Activated naive CD4-positive, alpha-beta T cell treated with anti-CD3 and anti-CD28 coated beads, Interleukin-2, amount 50 U/mL, for 72 hours (primary cell): ENCODE results near the gene PRRC2B. TPM values are rescaled to one million over a fixed set of nuclear protein-coding genes. Genes with fewer than 3 reads are reported as not detected.
"Not testable (repeated sequence)": the region's sequence is repeated elsewhere in the genome, so short reads cannot be mapped to it uniquely, and the experiment has no call there.

Experiments
- ATAC-seq, 2 donors: fragments of 150-1000 bp; cut with Tn5 transposase; 2 replicates each; pipeline ENCODE4 v1.10.0; 2021; ENCODE audit warnings: mild to moderate bottlenecking in 2 of 2, moderate library complexity in 2 of 2
- DNase-seq, 2 donors: peaks; one replicate each; pipeline ENCODE4 v3.0.0; 2021 to 2022; ENCODE audit warnings: low spot score in 2 of 2
- H3K27ac Mint-ChIP-seq, 2 donors: one replicate each; pipeline ENCODE4 v1.8.0; 2022; ENCODE audit warnings: mild to moderate bottlenecking in 2 of 2, mixed read lengths in 2 of 2
- H3K36me3 Mint-ChIP-seq, 2 donors: one replicate each; pipeline ENCODE4 v1.8.0; 2022; ENCODE audit warnings: mixed read lengths in 2 of 2
- H3K9me3 Mint-ChIP-seq, 2 donors: one replicate each; pipeline ENCODE4 v1.8.0; 2022; ENCODE audit warnings: mixed read lengths in 2 of 2
- total RNA-seq, 2 donors: library from RNA; stranded (reverse); gene quantifications; one replicate each; pipeline ENCODE4 v1.2.3, GENCODE V29; 2022

The PRRC2B gene
- total RNA-seq, 2 donors from 2014 or later, result 138 to 160 TPM

GRCh38 chr9:131374638-131375037, 19.2 kb upstream of the PRRC2B start:
- not testable (repeated sequence) for DNase-seq, H3K27ac Mint-ChIP-seq, H3K36me3 Mint-ChIP-seq, H3K9me3 Mint-ChIP-seq, ATAC-seq

GRCh38 chr9:131379056-131379455, 14.8 kb upstream of the PRRC2B start:
- Mint-ChIP-seq H3K27ac (no peak overlapping the region), H3K36me3 (no peaks in the 10 kb centered on the region), H3K9me3 (no peaks in the 10 kb centered on the region)
- DNase-seq (no peak), ATAC-seq (no peak)

- no peaks in the 10 kb centered on the region for H3K36me3 Mint-ChIP-seq
- no peaks in the 10 kb centered on the region for H3K9me3 Mint-ChIP-seq
- ATAC-seq (no peak), DNase-seq (no peak)
- no peak overlapping the region for H3K27ac Mint-ChIP-seq
Measured at GRCh38 chr9:131382850-131383729, 10.8 kb upstream of the PRRC2B start.

GRCh38 chr9:131385296-131385695, 8.6 kb upstream of the PRRC2B start:
- DNase-seq, result no peak
- no peak for ATAC-seq
- H3K36me3 Mint-ChIP-seq, result no peaks in the 10 kb centered on the region
- H3K9me3 Mint-ChIP-seq, result no peaks in the 10 kb centered on the region
- no peak overlapping the region for H3K27ac Mint-ChIP-seq

GRCh38 chr9:131386281-131386680, 7.6 kb upstream of the PRRC2B start:
- ATAC-seq (no peak), DNase-seq (no peak)
- no peak overlapping the region for H3K27ac Mint-ChIP-seq
- H3K36me3 Mint-ChIP-seq, result no peaks in the 10 kb centered on the region
- H3K9me3 Mint-ChIP-seq, result no peaks in the 10 kb centered on the region

GRCh38 chr9:131387394-131387793, 6.5 kb upstream of the PRRC2B start:
- ATAC-seq, result no peak
- no peaks in the 10 kb centered on the region for H3K9me3 Mint-ChIP-seq
- no peak overlapping the region for H3K27ac Mint-ChIP-seq
- H3K36me3 Mint-ChIP-seq, result no peaks in the 10 kb centered on the region
- no peak for DNase-seq

DNA sequence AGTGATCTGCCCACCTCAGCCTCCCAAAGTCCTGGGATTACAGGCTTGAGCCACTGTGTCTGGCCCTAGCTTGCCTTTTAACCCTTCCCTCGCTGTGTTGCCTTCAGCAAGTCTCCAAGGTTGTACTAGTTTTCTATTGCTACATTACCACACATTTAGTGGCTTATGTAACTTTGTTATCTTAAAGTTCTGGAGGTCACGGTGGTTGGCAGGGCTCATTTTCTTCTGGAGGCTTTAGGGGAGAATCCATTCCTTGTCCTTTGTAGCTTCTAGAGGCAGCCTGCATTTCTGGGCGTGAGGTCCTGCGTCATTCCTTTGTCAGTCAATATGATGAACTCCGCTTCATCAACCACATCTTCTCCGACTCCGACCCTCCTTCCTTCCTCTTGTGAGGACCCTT, 2.9 kb upstream of the PRRC2B start:
- ATAC-seq (no peak), DNase-seq (no peak)
- peaks cover 7 to 8% of the 10 kb centered on the region in 2 donors for H3K36me3 Mint-ChIP-seq
- no peak overlapping the region for H3K27ac Mint-ChIP-seq
- no peaks in the 10 kb centered on the region for H3K9me3 Mint-ChIP-seq

GRCh38 chr9:131391504-131391903, 2.4 kb upstream of the PRRC2B start:
- ATAC-seq (no peak), DNase-seq (no peak)
- no peak overlapping the region for H3K27ac Mint-ChIP-seq
- H3K9me3 Mint-ChIP-seq, result no peaks in the 10 kb centered on the region
- H3K36me3 Mint-ChIP-seq, result peaks cover 7 to 8% of the 10 kb centered on the region in 2 donors

- peaks cover 8 to 13% of the 10 kb centered on the region in 2 donors for H3K36me3 Mint-ChIP-seq
- peak overlapping the region; percentile 94 to 97 for H3K27ac Mint-ChIP-seq
- peak; percentile 67 to 68 for DNase-seq
- no peaks in the 10 kb centered on the region for H3K9me3 Mint-ChIP-seq
- peak; percentile 29 to 30 for ATAC-seq
Measured at GRCh38 chr9:131394464-131395156, 724 bp downstream of the PRRC2B start.

- no peaks in the 10 kb centered on the region for H3K9me3 Mint-ChIP-seq
- H3K27ac Mint-ChIP-seq, result peak overlapping the region; percentile 94 to 97
- DNase-seq (peak; percentile 72 to 86), ATAC-seq (peak; percentile 78 to 86)
- H3K36me3 Mint-ChIP-seq, result peaks cover 8 to 13% of the 10 kb centered on the region in 2 donors
Measured at GRCh38 chr9:131395157-131396098, 1.5 kb downstream of the PRRC2B start.

GRCh38 chr9:131396099-131396479, 2.2 kb downstream of the PRRC2B start:
- DNase-seq, ATAC-seq, H3K9me3 Mint-ChIP-seq: not testable (repeated sequence)
- peak overlapping the region; percentile 63 to 94 for H3K27ac Mint-ChIP-seq
- peaks cover 8 to 16% of the 10 kb centered on the region in 2 donors for H3K36me3 Mint-ChIP-seq

- H3K36me3 Mint-ChIP-seq, result peaks cover 8 to 18% of the 10 kb centered on the region in 2 donors
- no peaks in the 10 kb centered on the region for H3K9me3 Mint-ChIP-seq
- peak overlapping the region; percentile 63 to 94 for H3K27ac Mint-ChIP-seq
- DNase-seq (no peak), ATAC-seq (no peak)
Measured at GRCh38 chr9:131396626-131397025, 2.7 kb downstream of the PRRC2B start.

DNA sequence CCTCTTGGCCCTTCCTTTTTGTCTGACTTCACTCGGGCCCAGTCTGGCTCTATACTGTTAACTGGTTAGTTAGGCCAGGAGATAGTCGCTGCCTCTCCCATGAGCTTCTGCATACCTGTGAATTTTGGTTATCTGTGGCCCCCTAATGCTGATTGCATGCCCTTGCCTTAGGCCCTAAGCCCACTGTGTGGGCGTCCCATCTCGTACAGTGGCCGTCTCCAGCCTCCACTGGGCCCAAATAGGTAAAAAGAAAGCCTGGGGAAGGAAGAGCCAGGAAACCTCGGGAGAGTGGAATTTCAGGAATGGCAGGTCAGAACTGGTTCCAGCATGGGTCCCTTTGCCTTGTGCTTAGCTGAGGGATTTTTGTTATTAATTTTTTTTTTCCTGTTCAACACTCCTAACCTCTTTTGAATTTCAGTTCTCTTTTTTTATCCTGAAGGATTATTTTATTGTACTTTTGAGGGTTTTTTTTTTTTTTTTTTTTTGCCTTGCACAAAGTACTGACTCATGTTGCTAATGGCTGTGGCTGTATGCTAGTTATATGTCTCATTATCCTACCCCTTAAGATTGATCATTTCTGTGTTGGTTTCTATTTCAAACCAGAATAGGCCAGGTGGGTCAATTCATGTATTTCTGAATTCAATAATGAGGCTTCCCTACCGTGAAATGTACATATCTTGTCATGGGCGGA, 3.4 kb downstream of the PRRC2B start:
- no peak for ATAC-seq

DNA sequence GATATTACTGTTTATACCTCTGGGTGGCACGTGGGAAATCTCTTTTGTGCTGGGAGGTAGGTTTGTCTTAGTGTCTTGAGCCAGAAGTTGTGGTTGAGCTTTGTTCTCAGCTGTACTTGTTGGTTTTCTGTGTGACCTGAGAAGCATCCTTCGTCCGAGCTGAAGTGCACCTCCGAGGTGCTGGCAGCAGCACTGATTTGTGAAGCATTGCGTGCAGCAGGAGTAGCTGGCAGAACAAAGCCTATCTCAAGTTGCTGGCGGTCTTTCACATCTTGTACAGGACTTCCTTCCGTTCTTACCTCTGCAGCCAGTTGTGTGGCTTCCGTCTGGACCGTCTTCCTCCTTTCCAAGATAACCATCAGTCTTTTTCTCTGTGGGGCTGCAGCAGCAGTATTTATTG, 4.3 kb downstream of the PRRC2B start:
- ATAC-seq, result peak; percentile 10 to 33

More for the DNA sequence above, 3.4 kb downstream of the PRRC2B start:
- H3K27ac Mint-ChIP-seq, result peak overlapping the region; percentile 91 to 94
- H3K36me3 Mint-ChIP-seq, result peaks cover 8 to 18% of the 10 kb centered on the region in 2 donors
- DNase-seq, result no peak
- no peaks in the 10 kb centered on the region for H3K9me3 Mint-ChIP-seq

DNA sequence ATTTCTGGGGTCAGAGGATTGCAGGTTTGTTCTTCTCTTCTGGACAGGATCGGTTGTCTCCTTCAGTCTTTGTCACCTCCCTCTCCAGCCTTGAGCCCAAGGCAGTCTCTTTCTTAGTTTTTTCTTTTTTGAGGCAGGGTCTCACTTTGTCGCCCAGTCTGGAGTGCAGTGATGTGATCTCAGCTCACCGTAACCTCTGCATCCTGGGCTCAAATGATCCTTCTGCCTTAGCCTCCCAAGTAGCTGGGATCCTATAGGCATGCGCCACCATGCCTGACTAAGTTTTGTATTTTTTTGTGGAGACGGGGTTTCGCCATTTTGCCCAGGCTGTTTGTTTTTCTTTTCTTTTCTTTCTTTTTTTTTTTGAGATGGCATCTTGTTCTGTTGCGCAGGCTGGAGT, 6.1 kb downstream of the PRRC2B start:
- ATAC-seq (no peak), DNase-seq (no peak)
- Mint-ChIP-seq H3K9me3 (no peaks in the 10 kb centered on the region), H3K27ac (peak overlapping the region; percentile 69 to 79), H3K36me3 (peaks cover 7 to 17% of the 10 kb centered on the region in 2 donors)

More for the DNA sequence above, 4.3 kb downstream of the PRRC2B start:
- DNase-seq, result peak; percentile 46 to 71
- Mint-ChIP-seq H3K9me3 (no peaks in the 10 kb centered on the region), H3K36me3 (peaks cover 8 to 18% of the 10 kb centered on the region in 2 donors), H3K27ac (peak overlapping the region; percentile 91 to 94)

DNA sequence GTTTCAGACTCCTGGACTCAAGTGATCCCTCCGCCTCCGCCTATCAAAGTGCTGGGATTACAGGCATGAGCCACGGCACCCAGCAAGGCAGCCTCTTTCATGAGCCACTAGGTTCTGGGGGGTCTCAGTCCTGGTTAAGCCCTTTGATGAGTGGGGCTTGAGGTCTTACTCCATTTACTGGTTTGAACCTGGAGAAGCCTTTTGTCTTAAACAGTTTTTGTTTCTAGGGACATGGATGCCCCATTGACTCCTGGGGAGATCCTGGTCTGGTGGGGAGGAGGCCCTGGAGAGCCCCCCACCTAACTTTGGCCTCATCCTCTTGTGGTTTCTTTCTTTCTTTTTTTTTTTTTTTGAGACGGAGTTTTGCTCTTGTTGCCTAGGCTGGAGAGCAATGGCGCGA, 6.7 kb downstream of the PRRC2B start:
- Mint-ChIP-seq H3K27ac (peak overlapping the region; percentile 69 to 83), H3K9me3 (no peaks in the 10 kb centered on the region), H3K36me3 (peaks cover under 1 to 10% of the 10 kb centered on the region in 2 donors)
- DNase-seq, result no peak
- ATAC-seq, result no peak
